ENCODE results near the gene CDC27.
A peak's percentile ranks its signal among the peaks of the same experiment; 100 is the strongest.
"Not testable (repeated sequence)": the region's sequence is repeated elsewhere in the genome, so short reads cannot be mapped to it uniquely, and the experiment has no call there.

CDC27 gene

GRCh38 chr17:47218896-47219430, 29.9 kb upstream of the CDC27 start:
- no peak for DNase-seq

GRCh38 chr17:47217279-47217678, 28.2 kb upstream of the CDC27 start:
- DNase-seq, result not testable (repeated sequence)

GRCh38 chr17:47216821-47217220, 27.7 kb upstream of the CDC27 start:
- DNase-seq, result not testable (repeated sequence)

GRCh38 chr17:47214931-47215330, 25.8 kb upstream of the CDC27 start:
- no peak for DNase-seq

- DNase-seq, result no peak
Observed at GRCh38 chr17:47213540-47213939, 24.4 kb upstream of the CDC27 start.

GRCh38 chr17:47212458-47212857, 23.4 kb upstream of the CDC27 start:
- no peak for DNase-seq

- no peak for DNase-seq
Observed at GRCh38 chr17:47210779-47211178, 21.7 kb upstream of the CDC27 start.

GRCh38 chr17:47210105-47210504, 21.0 kb upstream of the CDC27 start:
- no peak for DNase-seq

GRCh38 chr17:47209499-47209898, 20.4 kb upstream of the CDC27 start:
- DNase-seq, result no peak

GRCh38 chr17:47208744-47209488, 19.8 kb upstream of the CDC27 start, which contains the start of gene MYL4:
Gene MYL4 (plus strand): TSS chr17:47209348. CDS start chr17:47209423, 75 bp downstream.
- no peak for DNase-seq

- no peak for DNase-seq
Observed at GRCh38 chr17:47207143-47208067, 18.3 kb upstream of the CDC27 start.

- no peak for DNase-seq
Observed at GRCh38 chr17:47205419-47205963, 16.4 kb upstream of the CDC27 start.

GRCh38 chr17:47204722-47205418, 15.8 kb upstream of the CDC27 start:
- DNase-seq, result no peak

- no peak for DNase-seq
Observed at GRCh38 chr17:47203984-47204721, 15.1 kb upstream of the CDC27 start.

- no peak for DNase-seq
Observed at GRCh38 chr17:47201166-47201565, 12.1 kb upstream of the CDC27 start.

GRCh38 chr17:47200325-47200664, 11.2 kb upstream of the CDC27 start:
- no peak for DNase-seq

GRCh38 chr17:47199627-47200324, 10.7 kb upstream of the CDC27 start:
- no peak for DNase-seq

- no peak for DNase-seq
Observed at GRCh38 chr17:47197821-47198220, 8.7 kb upstream of the CDC27 start.

- DNase-seq, result no peak
Observed at GRCh38 chr17:47193931-47194511, 4.9 kb upstream of the CDC27 start.

GRCh38 chr17:47192554-47192953, 3.5 kb upstream of the CDC27 start:
- peak; percentile 78 for DNase-seq

- DNase-seq, result no peak
Observed at GRCh38 chr17:47190770-47191169, 1.7 kb upstream of the CDC27 start.
